B cell (primary cell): ENCODE data around the gene TFCP2L1. TPM values are rescaled to one million over a fixed set of nuclear protein-coding genes. Genes with fewer than 3 reads are reported as not detected.

Experiments
- ATAC-seq: fragments of 200-7000 bp; cut with Tn5 transposase; one replicate; pipeline ENCODE4 v1.10.0; 2021; ENCODE audit warnings: low read depth, mild to moderate bottlenecking, moderate number of reproducible peaks, moderate library complexity
- CTCF ChIA-PET: fragments of 350-600 bp; sonication (Branson Sonifier 250); formaldehyde crosslinking; loops from one replicate; lab custom pipeline; 2021; ENCODE audit warnings: antibody characterized with exemption, inconsistent platforms; lab: Charles Lee
- POLR2A ChIA-PET: fragments of 350-600 bp; sonication (Branson Sonifier 250); formaldehyde crosslinking; loops from one replicate; lab custom pipeline; 2021; ENCODE audit warnings: antibody characterized with exemption; lab: Charles Lee
- DNase-seq: peaks from one replicate; pipeline ENCODE4 v3.0.0; 2013
- H2AFZ ChIP-seq: 2 replicates; pipeline ENCODE4 v1.6.1; 2012; ENCODE audit warnings: mild to moderate bottlenecking, low read depth, low read length; ENCODE audit not compliant: insufficient read depth, poor library complexity, severe bottlenecking
- H3K27ac ChIP-seq, 2 donors: 1 replicate in 1 of 2; 2 replicates in 1 of 2; pipeline ENCODE4 v1.5.1; 2012 to 2013; ENCODE audit warnings: low read length in 2 of 2, mild to moderate bottlenecking in 2 of 2, moderate library complexity in 1 of 2
- H3K27me3 ChIP-seq, 4 experiments: fragments of 200-600 bp in 1 of 4; sonication (generic) in 1 of 4; replicated peaks in 1 of 4; 1 replicate in 2 of 4; 2 replicates in 2 of 4; pipeline versions ENCODE4 v1.6.1 to v1.7.0; 2013 to 2016; ENCODE audit warnings: low read length in 3 of 4, mild to moderate bottlenecking in 2 of 4, mixed read lengths in 1 of 4, moderate library complexity in 1 of 4; ENCODE audit not compliant: insufficient read depth in 4 of 4, control insufficient read depth in 3 of 4; ENCODE audit errors: control extremely low read depth in 1 of 4
- H3K36me3 ChIP-seq, 2 experiments: replicated peaks in 1 of 2; 1 replicate in 1 of 2; 2 replicates in 1 of 2; pipeline versions ENCODE4 v1.6.1 to v1.7.1; 2013; ENCODE audit warnings: low read length in 1 of 2; ENCODE audit not compliant: insufficient read depth in 2 of 2, control insufficient read depth in 1 of 2; ENCODE audit errors: control extremely low read depth in 1 of 2, extremely low read depth in 1 of 2
- H3K4me1 ChIP-seq, 2 donors: fragments of 200-600 bp in 1 of 2; sonication (generic) in 1 of 2; 1 replicate in 1 of 2; 2 replicates in 1 of 2; pipeline versions ENCODE4 v1.5.1 to v1.6.1; 2013 to 2017; ENCODE audit warnings: low read length in 2 of 2; ENCODE audit not compliant: control insufficient read depth in 2 of 2, insufficient read depth in 2 of 2
- H3K4me2 ChIP-seq: replicated peaks from 2 replicates; pipeline ENCODE3; 2012; ENCODE audit warnings: mild to moderate bottlenecking, low read depth, low read length; ENCODE audit not compliant: poor library complexity, severe bottlenecking
- H3K4me3 ChIP-seq, 5 experiments: fragments of 200-600 bp in 1 of 5; sonication (generic) in 1 of 5; 1 replicate in 3 of 5; 2 replicates in 2 of 5; pipeline versions ENCODE4 v1.5.1 to v1.7.0; 2011 to 2016; ENCODE audit warnings: low read length in 4 of 5, mild to moderate bottlenecking in 4 of 5, low read depth in 2 of 5, control low read depth in 1 of 5, moderate library complexity in 1 of 5; ENCODE audit not compliant: insufficient read depth in 1 of 5; ENCODE audit errors: control extremely low read depth in 1 of 5, extremely low read depth in 1 of 5
- H3K79me2 ChIP-seq: fragments of 200-600 bp; sonication (generic); one replicate; pipeline ENCODE4 v1.6.0; 2016; ENCODE audit warnings: low read length; ENCODE audit not compliant: control insufficient read depth, insufficient read depth
- H3K9ac ChIP-seq: fragments of 200-600 bp; sonication (generic); 2 replicates; pipeline ENCODE4 v1.6.1; 2017; ENCODE audit warnings: mild to moderate bottlenecking, low read length, moderate library complexity
- H3K9me3 ChIP-seq, 3 donors: one replicate each; pipeline versions ENCODE4 v1.6.1 to v1.7.1; 2013; ENCODE audit warnings: low read length in 2 of 3; ENCODE audit not compliant: control insufficient read depth in 2 of 3, insufficient read depth in 1 of 3; ENCODE audit errors: control extremely low read depth in 1 of 3
- H4K20me1 ChIP-seq: 2 replicates; pipeline ENCODE4 v1.6.0; 2012; ENCODE audit warnings: mild to moderate bottlenecking, low read length; ENCODE audit not compliant: insufficient read depth, control insufficient read depth, poor library complexity, severe bottlenecking
- H3K27ac Mint-ChIP-seq: one replicate; pipeline ENCODE4 v1.8.0; 2021; ENCODE audit warnings: mixed read lengths
- H3K27me3 Mint-ChIP-seq: one replicate; pipeline ENCODE4 v1.8.0; 2021; ENCODE audit warnings: mixed read lengths
- H3K4me1 Mint-ChIP-seq: one replicate; pipeline ENCODE4 v1.8.0; 2021; ENCODE audit warnings: mixed read lengths
- H3K4me3 Mint-ChIP-seq: one replicate; pipeline ENCODE4 v1.8.0; 2021; ENCODE audit warnings: mixed read lengths
- H3K9me3 Mint-ChIP-seq: one replicate; pipeline ENCODE4 v1.8.0; 2022; ENCODE audit warnings: mixed read lengths; ENCODE audit not compliant: insufficient read depth
- CTCF ChIP-seq: fragments of 200-600 bp; IDR thresholded peaks from one replicate; pipeline ENCODE4 v1.8.0; 2022; ENCODE audit warnings: antibody characterized with exemption, mild to moderate bottlenecking
- EZH2 ChIP-seq: IDR thresholded peaks from 2 replicates; pipeline ENCODE4 v1.6.1; 2012; ENCODE audit warnings: borderline replicate concordance, low read depth, mild to moderate bottlenecking, moderate library complexity, low read length; ENCODE audit not compliant: insufficient read depth, poor library complexity, severe bottlenecking
- WGBS: methylation state at CpG from one replicate; pipeline ENCODE4 v1.1.5; 2013; ENCODE audit warnings: missing lambda C conversion rate; ENCODE audit not compliant: insufficient coverage; 5-methylcytosine and 5-hydroxymethylcytosine counted together
- intact Hi-C: fragments of 100-400 bp; cut with micrococcal nuclease; formaldehyde crosslinking; loops from one replicate; pipeline ENCODE4 v1.10.0; 2022
- polyA plus RNA-seq: library from polyadenylated mRNA; depleted of rRNA; stranded (reverse); fragments of >200 nt; gene quantifications from 2 replicates; pipeline ENCODE4 v1.2.3, GENCODE V29; 2012
- total RNA-seq, 2 donors: library from RNA; stranded (reverse); fragments of 120-200 nt in 1 of 2; gene quantifications; 1 replicate in 1 of 2; 2 replicates in 1 of 2; pipeline versions ENCODE4 v1.2.3 to v1.2.4, GENCODE V29; 2013 to 2022

TFCP2L1 gene
- total and polyA plus RNA-seq, 2 donors (not counting 1 experiment from before 2014, with no cell fraction given): 0.03 TPM; not detected in 1

DNA sequence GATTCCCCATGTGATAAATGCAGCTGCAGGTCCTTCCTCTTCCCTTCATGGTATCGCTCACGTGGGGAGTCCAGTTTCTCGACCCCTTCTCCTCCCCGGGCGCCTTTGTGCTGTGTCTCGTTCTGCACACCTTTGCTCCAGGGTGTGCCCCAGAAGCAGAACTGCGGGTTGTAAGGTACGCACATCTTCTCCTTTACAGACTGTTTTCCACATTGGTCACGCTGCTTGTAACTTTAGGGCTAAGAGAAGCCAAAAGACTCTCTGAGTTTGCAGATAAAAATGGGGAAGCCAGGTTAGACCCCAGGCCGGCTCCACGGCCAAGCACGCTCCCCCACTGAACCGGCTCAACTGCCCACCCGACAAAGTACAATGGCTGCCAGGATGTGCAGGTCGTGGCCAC, 45.9 kb upstream of the TFCP2L1 start:
- CTCF ChIA-PET: no interaction called here
- ATAC-seq: no peak
- intact Hi-C loops: no loop called here

DNA sequence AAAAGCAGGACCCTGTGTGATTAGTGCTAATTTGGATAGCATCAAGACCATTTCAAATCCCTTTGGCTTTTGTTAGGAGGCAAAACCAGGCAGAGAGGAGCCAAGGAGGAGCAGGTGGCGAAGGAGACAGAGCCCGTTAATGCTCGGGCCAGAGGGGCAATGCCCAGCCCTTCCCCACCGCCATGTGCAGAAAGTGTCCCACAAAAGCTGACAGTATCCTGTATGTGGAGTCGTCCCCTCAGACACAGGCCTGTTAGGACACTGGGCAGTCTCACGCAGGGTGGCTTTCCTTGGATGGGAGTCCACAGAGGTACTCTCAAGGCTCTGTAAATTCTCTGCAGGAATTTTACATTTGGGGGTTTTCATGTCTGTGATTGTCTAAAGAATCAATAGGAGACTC, 44.8 kb upstream of the TFCP2L1 start:
- ATAC-seq: no peak
- WGBS: 97% methylated on average over 5 of the region's 6 CpGs
- no peak for DNase-seq
- H3K79me2 ChIP-seq: no peaks in the 10 kb centered on the region
- no peaks in the 10 kb centered on the region for H3K9me3 ChIP-seq
- H3K27me3 Mint-ChIP-seq: peaks cover 9% of the 10 kb centered on the region
- CTCF ChIA-PET: no interaction called here
- TF ChIP-seq EZH2: no peak
- H3K27ac ChIP-seq: no peak overlapping the region
- no peaks in the 10 kb centered on the region for H3K4me1 Mint-ChIP-seq
- no peak overlapping the region for H3K9ac ChIP-seq
- POLR2A ChIA-PET: no interaction called here
- H4K20me1 ChIP-seq: no peaks in the 10 kb centered on the region
- H3K4me2 ChIP-seq: no peak overlapping the region
- no peak overlapping the region for H3K4me3 ChIP-seq
- H3K27ac Mint-ChIP-seq: no peak overlapping the region
- H3K27me3 ChIP-seq: peaks cover 0 to 2% (median 0%) of the 10 kb centered on the region in 4 experiments
- H3K36me3 ChIP-seq: no peaks in the 10 kb centered on the region
- no peaks in the 10 kb centered on the region for H3K4me1 ChIP-seq
- intact Hi-C loops: no loop called here
- no peaks in the 10 kb centered on the region for H3K9me3 Mint-ChIP-seq
- no peak overlapping the region for H3K4me3 Mint-ChIP-seq
- H2AFZ ChIP-seq: no peak overlapping the region

More for the DNA sequence above, 45.9 kb upstream of the TFCP2L1 start:
- H4K20me1 ChIP-seq: no peaks in the 10 kb centered on the region
- Mint-ChIP-seq H3K27ac (no peak overlapping the region), H3K27me3 (peaks cover 5% of the 10 kb centered on the region), H3K4me1 (no peaks in the 10 kb centered on the region), H3K4me3 (no peak overlapping the region), H3K9me3 (no peaks in the 10 kb centered on the region)
- H3K4me3 ChIP-seq: no peak overlapping the region
- no peaks in the 10 kb centered on the region for H3K9me3 ChIP-seq
- DNase-seq: no peak
- H3K4me1 ChIP-seq: no peaks in the 10 kb centered on the region
- 92% methylated on average over 8 of the region's 15 CpGs for WGBS
- H2AFZ ChIP-seq: no peak overlapping the region
- no peak for TF ChIP-seq EZH2
- no peak for TF ChIP-seq CTCF
- H3K27ac ChIP-seq: no peak overlapping the region
- H3K27me3 ChIP-seq: peaks cover 0 to 2% (median 0%) of the 10 kb centered on the region in 4 experiments
- H3K79me2 ChIP-seq: no peaks in the 10 kb centered on the region
- POLR2A ChIA-PET: no interaction called here
- no peak overlapping the region for H3K9ac ChIP-seq
- H3K36me3 ChIP-seq: no peaks in the 10 kb centered on the region
- no peak overlapping the region for H3K4me2 ChIP-seq
